Retinal pigment epithelial cell (primary cell): ENCODE results near the gene PTPRA.
"Not testable (repeated sequence)": the region's sequence is repeated elsewhere in the genome, so short reads cannot be mapped to it uniquely, and the experiment has no call there.

Source experiments
- DNase-seq: peaks from one replicate; pipeline ENCODE4 v3.0.0-alpha.2; 2010; ENCODE audit warnings: low read depth
- H3K4me3 ChIP-seq: 2 replicates; pipeline ENCODE4 v1.5.1; 2011; ENCODE audit warnings: mild to moderate bottlenecking, low read length, control low read depth, moderate library complexity
- CTCF ChIP-seq: conservative IDR thresholded peaks from 2 replicates; pipeline ENCODE4 v1.5.1; 2011; ENCODE audit warnings: low read depth, low read length, control low read depth, inconsistent platforms

PTPRA gene

GRCh38 chr20:2888224-2888955 lies 15.1 kb downstream of the PTPRA start:
- DNase-seq = no peak
- H3K4me3 ChIP-seq = no peak overlapping the region
- no peak for TF ChIP-seq CTCF

GRCh38 chr20:2889209-2889608 lies 15.9 kb downstream of the PTPRA start:
- TF ChIP-seq CTCF = no peak

GRCh38 chr20:2889797-2890196 lies 16.5 kb downstream of the PTPRA start:
- H3K4me3 ChIP-seq = no peak overlapping the region
- DNase-seq = no peak
- TF ChIP-seq CTCF = no peak

More at GRCh38 chr20:2889209-2889608, 15.9 kb downstream of the PTPRA start:
- no peak overlapping the region for H3K4me3 ChIP-seq
- DNase-seq = no peak

GRCh38 chr20:2890742-2891141 lies 17.5 kb downstream of the PTPRA start:
- no peak for TF ChIP-seq CTCF
- DNase-seq = no peak

GRCh38 chr20:2891343-2891742 lies 18.1 kb downstream of the PTPRA start:
- no peak for DNase-seq
- no peak for TF ChIP-seq CTCF
- H3K4me3 ChIP-seq = no peak overlapping the region

More at GRCh38 chr20:2890742-2891141, 17.5 kb downstream of the PTPRA start:
- no peak overlapping the region for H3K4me3 ChIP-seq

- DNase-seq = no peak
- H3K4me3 ChIP-seq = no peak overlapping the region
- no peak for TF ChIP-seq CTCF
Measured at GRCh38 chr20:2892376-2892775, 19.1 kb downstream of the PTPRA start.

GRCh38 chr20:2894221-2894620 lies 20.9 kb downstream of the PTPRA start:
- DNase-seq = no peak
- no peak overlapping the region for H3K4me3 ChIP-seq
- no peak for TF ChIP-seq CTCF

- H3K4me3 ChIP-seq, DNase-seq: not testable (repeated sequence)
Measured at GRCh38 chr20:2895154-2895553, 21.9 kb downstream of the PTPRA start.
